Gastrocnemius medialis (tissue), 4 donors: ENCODE measurements around the gene PLP2.

Experiments used
- CTCF ChIP-seq, 5 experiments: fragments of 450-650 bp in 3 of 5; fragments of 200-600 bp in 2 of 5; sonication (generic) in 2 of 5; IDR thresholded peaks in 4 of 5; conservative IDR thresholded peaks in 1 of 5; 1 replicate in 4 of 5; 2 replicates in 1 of 5; pipeline ENCODE4 v1.5.1; 2016 to 2019; ENCODE audit warnings: antibody characterized with exemption in 5 of 5, mild to moderate bottlenecking in 3 of 5, moderate library complexity in 3 of 5
- POLR2A ChIP-seq, 2 donors: fragments of 450-650 bp; IDR thresholded peaks; one replicate each; pipeline ENCODE4 v1.6.1; 2017; ENCODE audit warnings: antibody characterized with exemption in 2 of 2, mild to moderate bottlenecking in 2 of 2, moderate library complexity in 2 of 2

- no peak for TF ChIP-seq CTCF (IDR thresholded peaks at IDR 0.05 in 4 of 5, conservative IDR thresholded peaks at IDR 0.05 in 1 of 5)
- TF ChIP-seq POLR2A (IDR thresholded peaks at IDR 0.05) = peak; percentile 46 to 51
These were observed 632 bp downstream of the PLP2 start for GRCh38 chrX:49172280-49172780.
